GM12878 (cell line): Measurements from ENCODE around the gene GNAQ. TPM values are rescaled to one million over a fixed set of nuclear protein-coding genes. Genes with fewer than 3 reads are reported as not detected.

Experiments
- ATAC-seq: fragments of 200-7000 bp; cut with Tn5 transposase; 3 replicates; pipeline ENCODE4 v1.9.1; 2020; ENCODE audit warnings: mild to moderate bottlenecking, moderate library complexity
- BruUV-seq: library from RNA; stranded (reverse); fragments of 400-500 nt; replicated peaks from 2 replicates; lab custom pipeline; 2021; lab: Mats Ljungman, UMichigan
- CTCF ChIA-PET: fragments of 300-600 bp; sonication (Branson Sonifier 250); formaldehyde crosslinking; extraction: SDS; loops from one replicate; lab custom pipeline; 2021; ENCODE audit warnings: inconsistent platforms; lab: Yijun Ruan, JAX
- POLR2A ChIA-PET: fragments of 350-600 bp; formaldehyde crosslinking; extraction: SDS; loops from one replicate; lab custom pipeline; 2021; ENCODE audit warnings: inconsistent platforms; lab: Charles Lee
- RAD21 ChIA-PET: fragments of 300-600 bp; sonication (Branson Sonifier 250); formaldehyde crosslinking; loops from one replicate; lab custom pipeline; 2023; ENCODE audit warnings: antibody characterized with exemption; ENCODE audit not compliant: unreplicated experiment; lab: Charles Lee
- SMC1A ChIA-PET: fragments of 300-600 bp; sonication (Branson Sonifier 250); formaldehyde crosslinking; loops from one replicate; lab custom pipeline; 2023; ENCODE audit not compliant: unreplicated experiment, uncharacterized antibody; lab: Charles Lee
- DNase-seq: peaks from one replicate; pipeline ENCODE4 v3.0.0-alpha.2; 2011; ENCODE audit warnings: low read depth, low spot score
- FAIRE-seq: peaks from 3 replicates; lab custom pipeline; 2011; peaks lifted over from hg19 to GRCh38; lab: Jason Lieb, UNC
- H2AFZ ChIP-seq: 2 replicates; pipeline ENCODE4 v1.6.0; 2011; ENCODE audit warnings: low read depth, low read length, control low read depth; ENCODE audit not compliant: control insufficient read depth
- H3K27ac ChIP-seq: 2 replicates; pipeline ENCODE4 v1.5.1; 2011; ENCODE audit warnings: control low read depth; ENCODE audit not compliant: control insufficient read depth, insufficient read depth
- H3K27me3 ChIP-seq, 2 experiments: replicated peaks in 1 of 2; 2 replicates each; pipeline versions ENCODE4 v1.6.0 to v1.6.1; 2011; ENCODE audit warnings: low read length in 1 of 2; ENCODE audit not compliant: control insufficient read depth in 2 of 2, insufficient read depth in 2 of 2
- H3K36me3 ChIP-seq, 2 experiments: 2 replicates each; pipeline ENCODE4 v1.5.1; 2011; ENCODE audit warnings: low read length in 1 of 2; ENCODE audit not compliant: control insufficient read depth in 2 of 2, insufficient read depth in 2 of 2
- H3K4me1 ChIP-seq: 2 replicates; pipeline ENCODE4 v1.6.1; 2011; ENCODE audit warnings: mild to moderate bottlenecking, low read length, moderate library complexity, mixed read lengths; ENCODE audit not compliant: control insufficient read depth, insufficient read depth
- H3K4me2 ChIP-seq: 2 replicates; pipeline ENCODE4 v1.6.0; 2011; ENCODE audit warnings: control low read depth; ENCODE audit not compliant: control insufficient read depth, insufficient read depth
- H3K4me3 ChIP-seq: fragments of 200-600 bp; sonication (generic); 2 replicates; pipeline ENCODE4 v1.5.1; 2016
- H3K79me2 ChIP-seq: 2 replicates; pipeline ENCODE4 v1.6.0; 2011; ENCODE audit warnings: low read length; ENCODE audit not compliant: control insufficient read depth, insufficient read depth
- H3K9ac ChIP-seq: 2 replicates; pipeline ENCODE4 v1.8.0; 2011; ENCODE audit warnings: low read length, control low read depth, mixed read lengths; ENCODE audit not compliant: control insufficient read depth, insufficient read depth
- H3K9me3 ChIP-seq: replicated peaks from 3 replicates; pipeline ENCODE4 v1.5.1; 2011; ENCODE audit warnings: mild to moderate bottlenecking, low read length; ENCODE audit not compliant: control insufficient read depth, insufficient read depth
- H4K20me1 ChIP-seq: 2 replicates; pipeline ENCODE4 v1.6.0; 2011; ENCODE audit not compliant: control insufficient read depth, insufficient read depth
- CEBPB ChIP-seq, 2 experiments: fragments of 150-350 bp in 1 of 2; IDR thresholded peaks; 2 replicates each; pipeline ENCODE4 v1.6.1; 2012 to 2014; ENCODE audit warnings: low read depth in 2 of 2, low read length in 2 of 2, borderline replicate concordance in 1 of 2, inconsistent platforms in 1 of 2
- ETV6 ChIP-seq, 2 experiments: fragments of 450-650 bp in 1 of 2; IDR thresholded peaks in 1 of 2; conservative IDR thresholded peaks in 1 of 2; 2 replicates each; pipeline ENCODE4 v1.6.1; 2014; ENCODE audit warnings: antibody characterized with exemption in 1 of 2, borderline replicate concordance in 1 of 2, low read depth in 1 of 2, mild to moderate bottlenecking in 1 of 2, moderate library complexity in 1 of 2
- FOS ChIP-seq: IDR thresholded peaks from 3 replicates; pipeline ENCODE4 v1.6.1; 2011; ENCODE audit warnings: borderline replicate concordance; ENCODE audit not compliant: insufficient read length; ENCODE audit errors: extremely low read depth
- HDAC6 ChIP-seq: fragments of 200-600 bp; sonication (generic); IDR thresholded peaks from one replicate; pipeline ENCODE4 v1.8.0; 2017; ENCODE audit warnings: antibody characterized with exemption; ENCODE audit not compliant: unreplicated experiment
- IKZF2 ChIP-seq, 2 experiments: fragments of 450-650 bp; IDR thresholded peaks; 2 replicates each; pipeline ENCODE4 v1.6.1; 2017; ENCODE audit warnings: mild to moderate bottlenecking in 2 of 2, moderate library complexity in 2 of 2
- MYB ChIP-seq: fragments of 150-350 bp; IDR thresholded peaks from 2 replicates; pipeline ENCODE4 v1.6.1; 2014; ENCODE audit warnings: mild to moderate bottlenecking, low read depth, low read length, borderline replicate concordance
- PAX5 ChIP-seq: IDR thresholded peaks from 2 replicates; pipeline ENCODE4 v1.6.1; 2011; ENCODE audit warnings: low read depth, low read length, borderline replicate concordance
- RELA ChIP-seq: fragments of 450-650 bp; IDR thresholded peaks from 2 replicates; pipeline ENCODE4 v1.8.0; 2014; ENCODE audit warnings: borderline replicate concordance; ENCODE audit not compliant: partially characterized antibody
- SMC3 ChIP-seq: IDR thresholded peaks from 2 replicates; pipeline ENCODE4 v1.6.1; 2011; ENCODE audit warnings: low read length, improper control_type of control experiment, borderline replicate concordance
- TCF12 ChIP-seq: IDR thresholded peaks from 2 replicates; pipeline ENCODE4 v1.6.1; 2011; ENCODE audit warnings: low read depth, mild to moderate bottlenecking, low read length
- TCF3 ChIP-seq: IDR thresholded peaks from 2 replicates; pipeline ENCODE4 v1.6.1; 2012; ENCODE audit warnings: low read depth, mild to moderate bottlenecking, low read length, borderline replicate concordance; ENCODE audit not compliant: insufficient read depth
- YY1 ChIP-seq: IDR thresholded peaks from 2 replicates; pipeline ENCODE4 v1.6.1; 2011; ENCODE audit warnings: low read depth, mild to moderate bottlenecking, low read length
- ZNF217 ChIP-seq: fragments of 450-650 bp; IDR thresholded peaks from 2 replicates; pipeline ENCODE4 v1.6.1; 2017; ENCODE audit warnings: antibody characterized with exemption, mild to moderate bottlenecking
- ZNF384 ChIP-seq: IDR thresholded peaks from 2 replicates; pipeline ENCODE4 v1.6.1; 2012; ENCODE audit warnings: low read depth, mild to moderate bottlenecking, low read length, improper control_type of control experiment, borderline replicate concordance
- ZNF622 ChIP-seq: fragments of 450-650 bp; IDR thresholded peaks from 2 replicates; pipeline ENCODE4 v1.6.1; 2017; ENCODE audit warnings: mild to moderate bottlenecking, inconsistent platforms
- WGBS: methylation state at CpG from one replicate; pipeline ENCODE4 v1.1.6; 2016; ENCODE audit warnings: low lambda C conversion rate; ENCODE audit not compliant: insufficient replicate concordance, insufficient coverage; ENCODE audit errors: missing lambda C conversion rate; 5-methylcytosine and 5-hydroxymethylcytosine counted together
- in situ Hi-C: fragments of 300-500 bp; cut with MboI; formaldehyde crosslinking; loops from 9 replicates; pipeline ENCODE4 v1.14.3; 2018; ENCODE audit warnings: mixed read lengths
- intact Hi-C: fragments of 100-400 bp; cut with micrococcal nuclease; formaldehyde crosslinking; loops from one replicate; pipeline ENCODE4 v1.14.2; 2022; ENCODE audit not compliant: unreplicated experiment
- polyA plus RNA-seq, 11 experiments: library from polyadenylated mRNA; depleted of rRNA in 4 of 11; unstranded in 6 of 11; stranded (reverse) in 5 of 11; fragments of >200 nt; fragmentation: Nextera tagmentation in 4 of 11; fragmentation: Illumina TruSeq in 1 of 11; extraction: Ambion mirVana in 4 of 11; extraction: Trizol in 1 of 11; gene quantifications; 1 replicate in 1 of 11; 2 replicates in 10 of 11; pipeline versions ENCODE4 v1.2.1 to v1.2.3, GENCODE V29; 2011 to 2016; ENCODE audit warnings: inconsistent platforms in 2 of 11, missing spikeins in 2 of 11, low read depth in 1 of 11
- total RNA-seq, 4 experiments: library from RNA; depleted of rRNA in 3 of 4; stranded (reverse); fragments of >200 nt in 3 of 4; fragmentation: Illumina TruSeq in 1 of 4; extraction: Trizol in 1 of 4; gene quantifications; 2 replicates each; pipeline versions ENCODE4 v1.2.1 to v1.2.3, GENCODE V29; 2013 to 2021
- TF ChIP-seq, protein P1 (sequence below): fragments of 450-650 bp; IDR thresholded peaks from 2 replicates; pipeline ENCODE4 v1.6.1; 2014; ENCODE audit warnings: mild to moderate bottlenecking
- TF ChIP-seq, protein P2 (sequence below): IDR thresholded peaks from 2 replicates; pipeline ENCODE4 v1.6.1; 2011; ENCODE audit warnings: low read depth, mild to moderate bottlenecking, low read length, moderate library complexity, borderline replicate concordance; ENCODE audit errors: extremely low read depth

The GNAQ gene
- total and polyA plus RNA-seq, 10 of the 15 experiments (the other 5 are each of a cell fraction or from before 2014, with no cell fraction given), result 0.15 to 47.2 (median 0.49) TPM

DNA sequence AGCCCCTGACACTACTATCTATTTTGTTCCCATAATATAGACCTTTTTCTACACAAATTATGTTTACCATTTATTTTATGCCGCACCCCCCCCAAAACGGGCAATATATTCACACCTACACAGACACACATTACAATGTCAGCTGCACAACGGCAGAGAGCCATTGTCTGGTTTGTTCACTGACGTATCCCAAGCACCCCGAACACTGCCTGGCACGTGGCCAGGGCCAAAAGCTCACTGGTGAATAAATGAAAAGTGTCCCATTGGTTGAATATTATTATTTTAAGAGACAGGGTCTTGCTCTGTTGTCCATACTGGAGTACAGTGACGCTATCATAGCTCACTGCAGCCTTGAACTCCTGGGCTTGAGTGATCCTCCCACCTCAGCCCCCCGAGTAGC lies 150.5 kb downstream of the GNAQ start:
- WGBS, result 22% methylated on average over 8 of the region's 8 CpGs
- Histone ChIP-seq H3K4me3 (no peak overlapping the region), H3K9ac (no peak overlapping the region), H3K79me2 (no peaks in the 10 kb centered on the region), H4K20me1 (no peaks in the 10 kb centered on the region), H3K9me3 (no peaks in the 10 kb centered on the region), H3K4me2 (no peak overlapping the region), H3K27me3 (no peaks in the 10 kb centered on the region), H2AFZ (no peak overlapping the region), H3K4me1 (no peaks in the 10 kb centered on the region), H3K27ac (no peak overlapping the region), H3K36me3 (no peaks in the 10 kb centered on the region)
- FAIRE-seq (no peak), ATAC-seq (no peak), DNase-seq (no peak)
- RAD21 ChIA-PET, result interaction anchor here (2.0 to 5.7 kb wide), 2 partner anchors 11 to 154 kb away, joined by 6 to 26 read pairs; no protein-coding TSS in a partner anchor
- no TSS peak for BruUV-seq
- in situ Hi-C loops, result no loop called here
- CTCF ChIA-PET, result interaction anchor here (1.0 to 3.1 kb wide), 6 partner anchors 9 to 130 kb away, joined by 3 to 13 read pairs (median 3); no protein-coding TSS in a partner anchor
- SMC1A ChIA-PET, result interaction anchor here (0.8 to 5.8 kb wide), 11 partner anchors 9 to 152 kb away, joined by 3 to 35 read pairs (median 4); no protein-coding TSS in a partner anchor
- intact Hi-C loops, result no loop called here
- TF ChIP-seq SMC3, result no peak
- TF ChIP-seq, protein P1, sequence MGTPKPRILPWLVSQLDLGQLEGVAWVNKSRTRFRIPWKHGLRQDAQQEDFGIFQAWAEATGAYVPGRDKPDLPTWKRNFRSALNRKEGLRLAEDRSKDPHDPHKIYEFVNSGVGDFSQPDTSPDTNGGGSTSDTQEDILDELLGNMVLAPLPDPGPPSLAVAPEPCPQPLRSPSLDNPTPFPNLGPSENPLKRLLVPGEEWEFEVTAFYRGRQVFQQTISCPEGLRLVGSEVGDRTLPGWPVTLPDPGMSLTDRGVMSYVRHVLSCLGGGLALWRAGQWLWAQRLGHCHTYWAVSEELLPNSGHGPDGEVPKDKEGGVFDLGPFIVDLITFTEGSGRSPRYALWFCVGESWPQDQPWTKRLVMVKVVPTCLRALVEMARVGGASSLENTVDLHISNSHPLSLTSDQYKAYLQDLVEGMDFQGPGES, result no peak
- TF ChIP-seq FOS, result no peak
- TF ChIP-seq RELA, result no peak
- no peak for TF ChIP-seq ZNF217
- no peak for TF ChIP-seq CEBPB (IDR thresholded peaks at IDR 0.05; ENCODE audit: borderline replicate concordance in 1 of 2, low read depth in 2 of 2, low read length in 2 of 2)
- no peak for TF ChIP-seq TCF12
- no peak for TF ChIP-seq TCF3
- no peak for TF ChIP-seq IKZF2 (IDR thresholded peaks at IDR 0.05)
- no peak for TF ChIP-seq ETV6 (conservative IDR thresholded peaks at IDR 0.05 in 1 of 2, IDR thresholded peaks at IDR 0.05 in 1 of 2; ENCODE audit: borderline replicate concordance in 1 of 2, low read depth in 1 of 2)
- TF ChIP-seq YY1, result no peak
- TF ChIP-seq ZNF384, result no peak
- TF ChIP-seq ZNF622, result no peak
- TF ChIP-seq MYB, result no peak
- TF ChIP-seq HDAC6, result no peak
- TF ChIP-seq, protein P2, sequence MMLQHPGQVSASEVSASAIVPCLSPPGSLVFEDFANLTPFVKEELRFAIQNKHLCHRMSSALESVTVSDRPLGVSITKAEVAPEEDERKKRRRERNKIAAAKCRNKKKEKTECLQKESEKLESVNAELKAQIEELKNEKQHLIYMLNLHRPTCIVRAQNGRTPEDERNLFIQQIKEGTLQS, result no peak
- TF ChIP-seq PAX5, result no peak
- POLR2A ChIA-PET, result interaction anchor here (0.5 to 4.0 kb wide), 5 partner anchors 11 to 152 kb away, joined by 3 to 22 read pairs (median 4); no protein-coding TSS in a partner anchor
